ENCODE results near the gene ACAD10.
"Not testable (repeated sequence)": the region's sequence is repeated elsewhere in the genome, so short reads cannot be mapped to it uniquely, and the experiment has no call there.

Gene ACAD10

DNA sequence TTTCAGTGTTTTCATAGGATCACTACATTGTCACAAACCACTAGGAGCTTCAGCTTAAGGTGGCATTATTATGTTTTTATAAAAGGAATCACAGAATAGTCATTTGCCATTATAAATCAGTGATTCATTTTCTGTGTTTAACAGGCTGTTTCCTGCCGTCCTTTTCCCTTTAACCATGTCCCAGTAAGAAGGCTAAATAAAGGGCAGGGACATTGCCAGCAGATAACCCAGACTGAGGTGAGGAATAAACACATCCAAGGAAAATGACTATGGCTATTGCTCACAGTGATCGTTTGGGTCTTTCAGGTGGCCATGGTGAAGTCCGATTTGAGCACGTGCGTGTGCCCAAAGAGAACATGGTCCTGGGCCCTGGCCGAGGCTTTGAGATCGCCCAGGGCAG is 63.0 kb downstream of the ACAD10 start:
- in situ Hi-C loops (cut with MboI; ENCODE audit: low sequenced_read_pairs), result no loop called here

DNA sequence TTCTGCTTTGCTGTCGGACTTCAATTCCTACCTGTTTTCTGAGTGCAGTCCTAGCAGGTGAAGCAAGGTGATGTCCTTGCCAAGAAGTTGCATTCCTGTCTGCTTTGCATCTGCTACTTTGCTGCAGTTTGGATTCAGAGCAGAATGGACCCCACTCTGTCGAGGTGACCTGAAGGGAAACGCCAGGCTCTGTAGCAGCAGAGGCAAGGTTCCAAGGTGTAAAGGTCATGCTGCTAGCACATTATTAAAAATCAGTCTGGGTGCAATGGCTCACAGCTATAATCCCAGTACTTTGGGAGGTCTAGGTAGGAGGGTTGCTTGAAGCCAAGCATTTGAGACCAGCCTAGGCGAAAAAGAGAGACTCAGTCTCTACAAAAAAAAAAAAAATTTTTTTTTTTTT is 63.5 kb downstream of the ACAD10 start:
- in situ Hi-C loops (cut with MboI; ENCODE audit: low sequenced_read_pairs), result no loop called here

DNA sequence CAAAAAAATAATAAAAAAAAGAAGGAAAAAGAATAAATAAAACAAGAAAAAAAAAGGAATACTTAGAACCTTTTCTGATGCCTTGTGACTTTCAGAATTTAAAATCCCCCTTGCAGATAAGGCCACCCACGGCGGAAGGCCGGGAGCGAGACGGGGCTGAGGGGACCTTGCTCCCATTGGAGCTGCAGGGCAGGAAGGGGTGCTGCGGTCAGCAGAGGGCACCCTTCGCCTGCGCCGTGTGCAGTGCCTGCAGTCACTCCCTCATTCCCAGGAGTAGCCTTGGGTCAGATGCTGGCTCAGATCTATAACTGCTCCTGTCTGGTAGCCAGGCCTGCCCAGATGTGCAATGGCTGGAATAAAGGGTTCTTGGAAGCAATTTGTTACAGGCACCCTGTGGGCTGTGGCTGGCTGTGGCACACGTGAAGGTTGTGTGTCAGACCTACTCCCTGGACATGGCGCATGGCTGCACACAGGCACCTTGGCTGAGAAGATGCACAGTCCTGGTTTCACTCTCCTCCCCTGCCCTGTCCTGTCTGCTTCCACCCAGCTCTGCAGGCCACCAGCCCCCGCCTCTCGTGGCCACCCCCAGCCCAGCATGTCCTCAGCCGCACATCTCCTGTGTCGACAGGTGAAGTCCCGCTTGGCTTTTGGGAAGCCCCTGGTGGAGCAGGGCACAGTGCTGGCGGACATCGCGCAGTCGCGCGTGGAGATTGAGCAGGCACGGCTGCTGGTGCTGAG is 67.5 kb downstream of the ACAD10 start:
- in situ Hi-C loops (cut with MboI; ENCODE audit: low sequenced_read_pairs), result loop anchor here (10.0 kb wide), 1 partner anchor 61 kb away; no protein-coding TSS in a partner anchor

DNA sequence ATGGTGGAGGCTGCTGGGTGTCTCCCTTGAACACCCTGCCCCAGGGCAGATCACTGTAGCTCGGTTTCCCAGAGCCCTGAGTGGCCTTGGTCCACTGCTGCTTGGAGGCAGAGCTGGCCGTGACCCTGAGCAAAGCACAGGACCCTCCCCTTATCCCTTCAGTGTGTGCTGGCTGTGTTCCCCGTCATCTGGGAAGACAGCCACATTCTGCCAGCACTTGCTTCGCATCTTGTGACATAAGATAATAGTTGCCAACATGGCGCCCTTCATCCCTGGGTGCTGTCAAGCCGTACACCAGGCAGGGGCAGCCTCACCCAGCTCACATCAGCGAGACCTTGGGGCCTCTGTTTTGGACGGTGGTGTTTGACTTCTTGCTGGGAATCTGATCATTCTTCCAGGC is 68.8 kb downstream of the ACAD10 start:
- in situ Hi-C loops (cut with MboI; ENCODE audit: low sequenced_read_pairs), result loop anchor here (10.0 kb wide), 1 partner anchor 60 kb away; no protein-coding TSS in a partner anchor

DNA sequence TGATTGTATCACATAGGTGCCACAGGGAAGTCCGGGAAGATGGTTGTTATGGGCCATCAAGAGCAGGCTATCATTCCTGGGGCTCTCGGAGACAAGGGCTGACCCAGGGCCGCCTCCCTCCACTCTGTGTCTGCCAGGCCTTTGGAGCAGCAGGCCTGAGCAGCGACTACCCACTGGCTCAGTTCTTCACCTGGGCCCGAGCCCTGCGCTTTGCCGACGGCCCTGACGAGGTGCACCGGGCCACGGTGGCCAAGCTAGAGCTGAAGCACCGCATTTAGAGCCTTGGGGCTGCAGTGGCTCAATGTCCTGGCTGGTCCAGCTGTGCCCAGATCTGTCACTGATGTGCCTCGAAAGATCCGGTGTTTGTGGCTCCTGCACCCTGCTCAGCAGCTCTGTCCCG is 70.3 kb downstream of the ACAD10 start:
- in situ Hi-C loops (cut with MboI; ENCODE audit: low sequenced_read_pairs), result loop anchor here (10.0 kb wide), 1 partner anchor 59 kb away; no protein-coding TSS in a partner anchor

DNA sequence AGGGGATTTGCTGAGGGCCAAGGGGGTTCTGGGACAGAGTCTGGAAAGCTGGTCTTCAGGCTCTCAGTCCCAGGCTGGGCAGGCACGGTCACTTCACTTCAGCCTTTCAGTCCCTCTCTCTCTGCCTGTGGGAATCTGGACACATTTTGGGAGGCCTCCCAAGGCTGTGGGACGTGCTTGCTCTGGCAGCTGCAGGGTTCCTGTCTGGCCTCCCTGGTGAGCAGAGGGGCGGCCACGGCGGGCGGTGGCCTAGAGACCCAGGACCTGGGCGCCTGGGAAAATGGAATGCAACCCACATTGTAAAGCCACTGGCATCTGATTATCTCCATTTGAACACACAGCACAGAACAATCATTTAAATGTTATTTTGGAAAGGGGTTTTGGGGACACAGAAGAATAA is 70.8 kb downstream of the ACAD10 start:
- in situ Hi-C loops (cut with MboI; ENCODE audit: low sequenced_read_pairs), result loop anchor here (10.0 kb wide), 1 partner anchor 58 kb away; no protein-coding TSS in a partner anchor

DNA sequence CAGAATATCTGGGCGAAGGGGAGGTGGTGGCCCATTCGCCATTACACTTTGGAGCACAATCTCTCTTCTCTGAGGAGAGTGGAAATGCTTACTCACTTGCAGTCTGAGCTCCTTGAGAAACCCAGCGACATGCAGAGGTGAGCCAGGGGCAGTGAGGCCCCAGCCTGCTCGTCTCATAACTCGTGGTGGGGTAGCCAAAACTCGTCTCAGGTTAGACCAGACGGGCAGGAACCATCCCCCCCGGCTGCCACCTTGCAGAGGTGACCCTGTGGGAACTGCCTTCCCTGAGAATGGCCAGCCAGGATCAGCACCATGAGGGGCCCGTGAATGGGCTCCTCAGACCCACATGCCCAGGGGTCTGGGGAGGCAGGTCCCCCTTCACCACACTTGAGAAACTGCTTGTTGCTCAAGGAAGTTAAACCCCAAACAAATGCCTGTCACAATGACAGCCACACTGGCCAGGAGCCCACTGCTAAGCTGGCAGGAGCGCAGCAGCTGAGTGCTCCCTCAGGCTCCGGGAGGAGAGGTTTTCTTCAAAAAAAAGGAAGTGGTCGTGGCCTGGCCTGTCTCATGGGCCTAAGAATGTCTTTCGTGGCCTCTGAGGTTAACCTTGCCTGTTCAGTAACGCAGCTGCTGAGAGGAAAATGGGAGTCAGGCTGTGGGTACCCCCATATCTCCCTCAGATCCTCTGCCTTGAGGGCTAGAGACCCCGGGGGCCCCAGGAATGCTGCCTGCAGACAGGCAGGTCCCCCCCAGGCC is 71.7 kb downstream of the ACAD10 start:
- in situ Hi-C loops (cut with MboI; ENCODE audit: low sequenced_read_pairs), result loop anchor here (10.0 kb wide), 1 partner anchor 57 kb away; no protein-coding TSS in a partner anchor

DNA sequence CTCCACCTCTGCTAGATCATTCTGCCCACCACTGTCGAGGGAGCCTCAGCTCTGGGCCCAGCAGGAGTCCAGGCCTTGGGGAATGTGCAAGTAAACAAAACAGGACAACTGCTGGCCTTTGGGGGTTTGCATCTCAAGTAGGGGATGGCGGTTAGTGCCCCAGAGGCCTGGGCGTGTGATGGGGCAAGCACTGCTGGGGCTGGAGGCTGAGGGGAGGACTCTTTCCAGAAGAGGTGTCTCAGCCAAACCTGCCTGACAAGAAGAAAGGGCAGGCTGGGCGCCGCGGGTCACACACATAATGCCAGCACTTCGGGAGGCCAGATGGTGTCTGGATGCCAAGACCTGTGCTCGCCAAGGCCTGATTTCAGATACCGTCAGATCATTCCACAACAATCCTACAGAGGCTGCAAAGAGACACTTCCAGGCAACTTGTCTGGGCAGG is 72.3 kb downstream of the ACAD10 start:
- in situ Hi-C loops (cut with MboI; ENCODE audit: low sequenced_read_pairs), result loop anchor here (10.0 kb wide), 1 partner anchor 57 kb away; no protein-coding TSS in a partner anchor

DNA sequence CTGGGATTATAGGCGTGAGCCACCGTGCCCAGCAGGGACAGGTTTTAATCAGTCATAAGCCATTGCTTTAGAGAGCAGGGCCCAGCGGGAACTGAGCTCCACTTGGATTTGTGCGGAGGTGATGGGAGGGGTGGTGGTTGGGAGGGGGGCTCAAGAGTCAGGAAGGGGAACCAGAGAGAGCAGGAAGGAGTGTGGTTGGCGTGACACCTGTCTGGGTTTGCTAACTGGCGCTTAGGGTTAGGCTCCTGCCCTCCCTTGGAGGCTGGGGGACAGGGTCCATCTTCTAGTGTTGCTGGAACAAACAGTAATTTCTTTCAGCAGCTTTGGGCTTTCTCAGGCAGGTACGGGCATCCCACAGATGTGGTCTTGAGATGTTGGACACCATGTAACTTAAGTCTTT is 73.4 kb downstream of the ACAD10 start:
- in situ Hi-C loops (cut with MboI; ENCODE audit: low sequenced_read_pairs), result loop anchor here (10.0 kb wide), 1 partner anchor 56 kb away; no protein-coding TSS in a partner anchor

DNA sequence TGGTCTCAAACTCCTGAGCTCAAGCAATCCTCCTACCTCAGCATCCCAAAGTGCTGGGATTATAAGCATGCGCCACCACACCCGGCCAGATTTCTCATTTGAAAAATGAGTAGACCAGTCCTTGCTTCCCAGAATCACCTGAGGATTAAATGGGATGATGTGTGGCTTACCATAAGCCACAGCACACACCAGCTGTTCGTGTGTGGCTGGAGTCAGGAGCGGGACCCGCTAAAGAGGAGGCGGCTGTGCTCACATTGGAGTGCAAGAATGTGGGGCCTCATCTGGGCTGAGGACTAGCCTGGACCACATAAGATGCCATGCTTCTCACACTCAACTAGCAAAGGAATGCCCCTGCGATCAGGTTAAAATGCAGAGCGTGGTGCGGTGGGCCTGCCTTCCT is 74.1 kb downstream of the ACAD10 start:
- in situ Hi-C loops (cut with MboI; ENCODE audit: low sequenced_read_pairs), result loop anchor here (10.0 kb wide), 1 partner anchor 55 kb away; no protein-coding TSS in a partner anchor

DNA sequence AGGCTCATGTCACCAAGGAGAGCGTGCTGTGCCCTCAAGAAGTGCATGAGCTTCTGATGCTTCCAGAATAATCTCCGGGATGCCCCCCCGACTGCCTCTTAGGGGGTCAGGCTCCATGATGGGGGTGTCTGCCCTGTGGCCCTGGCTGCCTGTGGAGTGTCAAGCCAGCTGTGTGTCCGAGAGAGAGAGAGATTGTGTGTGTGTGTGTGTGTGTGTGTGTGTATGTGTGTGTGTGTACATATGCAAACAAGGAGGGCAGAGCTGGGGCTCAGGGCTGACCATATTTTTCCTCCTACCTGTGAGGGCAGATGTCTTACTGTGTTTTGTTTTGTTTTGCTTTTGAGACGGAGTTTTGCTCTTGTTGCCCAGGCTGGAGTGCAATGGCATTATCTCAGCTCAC is 75.2 kb downstream of the ACAD10 start:
- in situ Hi-C loops (cut with MboI; ENCODE audit: low sequenced_read_pairs), result no loop called here

DNA sequence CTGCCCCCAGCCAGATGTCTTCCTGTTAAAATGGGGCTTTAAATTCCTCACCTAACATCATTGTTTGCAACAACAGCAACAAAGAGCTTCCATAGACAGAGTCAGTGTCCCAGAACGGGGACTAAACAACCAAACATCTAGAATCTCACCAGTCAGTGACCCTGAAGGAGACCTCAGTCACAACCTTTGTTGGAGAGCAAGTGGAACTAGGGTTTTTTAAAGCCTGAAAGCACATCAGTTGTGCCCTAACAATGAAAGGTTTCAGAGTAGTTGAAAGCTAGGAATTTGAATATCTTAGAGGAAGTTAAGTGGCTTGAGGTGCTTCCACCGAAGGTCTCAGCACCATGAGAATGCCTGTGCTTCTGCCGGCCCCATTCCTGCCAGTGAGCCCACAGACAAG is 75.9 kb downstream of the ACAD10 start:
- in situ Hi-C loops (cut with MboI; ENCODE audit: low sequenced_read_pairs), result no loop called here

DNA sequence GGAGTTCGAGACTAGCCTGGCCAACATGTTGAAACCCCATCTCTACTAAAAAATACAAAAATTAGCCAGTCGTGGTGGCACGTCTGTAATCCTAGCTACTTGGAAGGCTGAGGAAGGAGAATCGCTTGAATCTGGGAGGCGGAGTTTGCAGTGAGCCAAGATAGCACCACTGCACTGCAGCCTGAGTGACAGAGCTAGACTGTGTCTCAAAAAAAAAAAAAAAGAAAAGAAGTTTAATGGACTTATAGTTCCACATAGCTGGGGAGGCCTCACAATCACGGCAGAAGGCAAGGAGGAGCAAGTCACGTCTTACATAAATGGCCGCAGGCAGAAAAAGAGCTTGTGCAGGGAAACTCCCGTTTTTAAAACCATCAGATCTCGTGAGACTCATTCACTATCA is 77.7 kb downstream of the ACAD10 start:
- in situ Hi-C loops (cut with MboI; ENCODE audit: low sequenced_read_pairs), result not testable (repeated sequence)

DNA sequence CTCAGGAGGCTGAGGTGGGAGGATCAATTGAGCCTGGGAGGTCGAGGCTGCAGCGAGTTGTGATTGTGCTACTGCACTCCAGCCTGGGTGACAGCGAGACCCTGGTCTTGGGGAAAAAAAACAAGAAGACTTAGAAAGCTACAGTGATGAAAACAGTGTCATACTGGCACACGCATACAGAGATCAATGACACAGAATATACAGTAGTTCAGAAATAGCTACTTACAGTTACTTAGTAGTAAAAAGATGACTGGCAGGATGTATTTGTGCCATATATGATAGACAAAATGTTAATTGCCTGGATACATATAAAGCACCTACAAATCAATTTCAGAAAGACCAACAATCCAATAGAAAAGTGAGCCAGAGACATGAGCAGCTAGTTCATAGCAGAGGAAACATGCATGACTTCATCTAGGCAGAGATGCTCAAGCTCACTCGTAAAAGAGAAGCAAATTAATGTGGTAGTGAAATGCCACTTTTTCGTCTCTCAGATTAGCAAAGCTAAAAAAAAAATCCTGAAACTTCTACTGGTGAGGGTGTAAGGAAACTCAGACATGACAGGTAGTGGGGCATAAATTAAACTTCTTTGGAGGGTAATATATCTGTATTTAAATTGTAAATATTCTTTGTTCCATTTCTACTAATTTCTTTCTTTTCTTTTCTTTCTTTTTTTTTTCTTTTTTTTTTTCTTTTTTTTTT is 78.4 kb downstream of the ACAD10 start:
- in situ Hi-C loops (cut with MboI; ENCODE audit: low sequenced_read_pairs), result no loop called here

DNA sequence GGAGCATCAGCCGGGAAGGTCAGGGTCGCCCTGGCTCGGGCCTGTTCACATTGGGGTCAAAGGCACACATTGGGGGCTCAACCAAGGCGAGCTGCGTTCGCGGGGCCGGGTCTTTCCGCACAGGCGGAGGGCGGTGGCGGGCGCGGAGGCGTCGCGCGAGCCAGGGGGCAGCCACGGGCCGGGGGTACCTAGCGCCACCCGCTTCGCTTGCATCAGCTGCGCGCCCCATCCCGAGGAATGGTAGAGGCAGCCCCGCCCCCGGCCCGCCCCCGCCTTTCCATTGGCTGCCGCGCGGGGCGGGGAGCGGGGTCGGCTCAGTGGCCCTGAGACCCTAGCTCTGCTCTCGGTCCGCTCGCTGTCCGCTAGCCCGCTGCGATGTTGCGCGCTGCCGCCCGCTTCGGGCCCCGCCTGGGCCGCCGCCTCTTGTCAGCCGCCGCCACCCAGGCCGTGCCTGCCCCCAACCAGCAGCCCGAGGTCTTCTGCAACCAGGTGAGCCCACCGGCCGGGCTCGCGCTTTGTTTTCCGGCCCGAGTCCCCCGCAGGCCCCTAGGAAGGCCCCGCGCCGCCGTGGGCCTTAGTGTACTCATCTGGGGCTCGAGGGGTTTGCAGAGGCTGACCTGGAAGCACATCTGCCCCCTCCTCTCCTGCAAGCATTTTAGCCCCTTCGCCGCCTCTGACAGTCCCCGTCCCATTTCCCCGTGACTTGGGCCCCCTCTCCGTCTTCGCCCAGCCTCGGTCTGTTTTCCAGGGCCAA is 80.9 kb downstream of the ACAD10 start, which contains the start of gene ALDH2:
Gene ALDH2, plus strand, starts transcription at position 326 of the 754 bp plus-strand sequence. Its CDS starts 50 bp downstream, at position 376.
- in situ Hi-C loops (cut with MboI; ENCODE audit: low sequenced_read_pairs), result no loop called here

DNA sequence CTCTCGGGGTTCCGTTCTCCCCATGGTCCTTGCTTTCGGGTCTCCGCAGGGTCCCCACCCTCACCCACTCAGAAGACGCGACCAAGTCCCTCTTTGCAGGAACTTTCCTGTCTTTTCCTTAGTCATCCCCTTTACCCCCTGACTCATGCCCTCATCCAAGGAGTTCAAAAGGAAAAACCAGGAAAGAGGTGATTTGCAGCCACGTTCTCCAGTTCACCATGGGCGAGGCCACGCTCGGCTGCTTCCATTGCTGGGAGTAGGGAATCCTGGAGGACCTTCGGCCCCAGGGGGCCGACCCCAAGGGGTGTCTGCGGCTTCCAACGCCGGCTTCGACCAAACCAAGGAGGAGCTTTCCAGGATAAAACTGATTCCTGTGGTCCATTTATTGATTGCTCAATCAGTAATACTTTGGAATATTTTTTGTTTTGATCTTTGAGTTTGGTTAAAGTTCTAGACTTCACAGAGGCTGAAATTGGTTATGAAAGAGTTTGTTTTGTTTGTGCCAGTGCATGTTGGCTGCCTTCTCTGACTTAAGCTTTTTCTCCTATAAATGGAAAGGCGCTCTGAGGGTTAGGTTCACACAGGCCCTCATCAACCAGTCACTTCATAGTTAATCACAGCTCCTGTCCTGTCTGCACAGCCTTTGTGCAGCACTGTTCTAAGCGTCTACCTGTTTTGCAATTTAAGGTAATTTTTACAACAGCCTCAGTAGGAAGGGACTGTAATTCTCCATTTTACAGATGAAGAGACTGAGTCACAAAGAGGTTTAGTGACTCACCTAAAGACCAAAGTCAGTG is 81.7 kb downstream of the ACAD10 start:
- in situ Hi-C loops (cut with MboI; ENCODE audit: low sequenced_read_pairs), result no loop called here

DNA sequence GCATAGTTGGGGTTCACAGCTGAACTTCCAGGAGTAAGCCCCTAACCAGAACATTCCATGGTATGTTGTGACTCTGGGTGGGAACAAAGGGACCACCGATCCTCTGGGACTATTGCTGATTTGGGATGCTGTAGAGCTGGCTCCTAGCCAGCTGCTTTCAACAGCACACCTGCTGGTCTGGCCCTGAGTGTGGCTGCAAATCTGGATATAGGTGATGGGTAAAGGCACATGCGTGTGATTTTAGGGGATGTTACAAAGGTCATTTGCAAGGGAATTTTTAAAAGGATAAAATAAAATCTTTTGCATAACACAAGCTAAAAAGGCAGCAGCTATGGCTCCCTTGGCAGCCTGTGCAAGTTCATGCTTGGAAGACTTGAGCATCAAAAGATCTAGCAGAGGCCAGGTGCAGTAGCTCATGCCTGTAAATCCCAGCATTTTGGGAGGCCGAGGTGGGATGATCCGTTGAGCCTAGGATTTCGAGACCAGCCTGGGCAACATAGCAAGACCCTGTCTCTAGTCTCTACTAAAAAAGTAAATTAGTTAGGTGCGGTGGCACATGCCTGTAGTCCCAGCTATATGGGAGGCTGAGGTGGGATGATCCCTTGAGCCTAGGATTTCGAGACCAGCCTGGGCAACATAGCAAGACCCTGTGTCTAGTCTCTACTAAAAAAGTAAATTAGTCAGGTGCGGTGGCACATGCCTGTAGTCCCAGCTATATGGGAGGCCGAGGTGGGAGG is 82.5 kb downstream of the ACAD10 start:
- in situ Hi-C loops (cut with MboI; ENCODE audit: low sequenced_read_pairs), result no loop called here

DNA sequence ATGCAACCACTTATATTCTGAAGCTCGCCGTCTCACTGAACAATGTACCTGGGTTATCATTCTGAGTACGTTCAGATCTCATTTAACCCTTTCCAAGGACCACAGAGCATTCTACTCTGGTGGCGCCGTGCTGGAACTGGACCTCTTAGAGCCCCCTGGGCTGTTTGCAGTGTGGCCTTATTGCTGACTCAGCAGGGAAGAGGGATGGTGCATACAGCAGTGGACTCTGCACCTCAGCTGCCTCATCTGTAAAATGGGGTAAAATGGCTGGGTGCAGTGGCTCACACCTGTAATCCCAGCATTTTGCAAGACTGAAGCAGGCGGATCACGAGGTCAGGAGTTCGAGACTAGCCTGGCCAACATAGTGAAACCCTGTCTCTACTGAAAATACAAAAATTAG is 83.7 kb downstream of the ACAD10 start:
- in situ Hi-C loops (cut with MboI; ENCODE audit: low sequenced_read_pairs), result no loop called here
